GM19351 (cell line): Measurements from ENCODE around the gene LLGL1.
"Not testable (repeated sequence)": the region's sequence is repeated elsewhere in the genome, so short reads cannot be mapped to it uniquely, and the experiment has no call there.

ENCODE experiments used
- ATAC-seq: cut with Tn5 transposase; IDR thresholded peaks from one replicate; pipeline ENCODE4 v1.9.1; 2021; ENCODE audit warnings: mild to moderate bottlenecking, moderate library complexity; ENCODE audit not compliant: unreplicated experiment

The LLGL1 gene

DNA sequence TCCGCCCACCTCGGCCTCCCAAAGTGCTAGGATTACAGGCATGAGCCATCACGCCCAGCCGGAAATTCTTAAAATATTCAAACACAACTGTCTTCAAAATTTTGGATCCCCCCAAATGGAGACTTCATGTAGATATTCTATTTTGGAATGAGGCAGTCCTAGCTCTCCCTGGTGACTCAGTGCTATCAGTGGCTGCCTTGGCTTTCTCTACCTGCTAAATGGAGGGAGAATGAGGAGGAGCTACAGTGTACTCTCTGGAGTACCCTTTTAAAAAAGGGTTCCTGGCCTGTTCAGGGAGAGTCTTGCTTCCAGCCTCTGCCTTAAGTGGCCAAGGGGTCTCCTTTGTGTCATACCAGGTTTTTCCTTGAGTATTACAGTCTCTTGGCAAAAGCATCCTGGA lies 31.0 kb upstream of the LLGL1 start:
- no peak for ATAC-seq

DNA sequence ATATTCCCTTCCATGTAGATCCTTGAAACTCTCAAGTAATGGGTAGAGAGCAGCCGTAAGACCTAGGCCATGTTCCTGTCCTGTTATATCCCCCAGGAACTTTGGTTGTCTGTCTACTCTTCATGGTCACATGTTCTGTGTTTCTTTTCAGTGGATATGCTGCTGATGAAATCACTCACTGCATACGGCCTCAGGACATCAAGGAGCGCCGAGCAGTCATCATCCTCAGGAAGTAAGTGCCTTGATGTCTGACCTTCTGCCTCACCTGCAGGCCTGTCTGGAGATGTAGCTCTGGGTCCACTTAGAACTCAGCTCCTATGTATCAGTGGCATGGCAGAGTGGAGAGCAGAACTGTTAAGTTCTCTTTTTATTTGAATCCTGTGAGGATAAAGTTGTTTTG lies 30.6 kb upstream of the LLGL1 start:
- no peak for ATAC-seq

- no peak for ATAC-seq
These were observed 30.2 kb upstream of the LLGL1 start for GRCh38 chr17:18195246-18195645.

DNA sequence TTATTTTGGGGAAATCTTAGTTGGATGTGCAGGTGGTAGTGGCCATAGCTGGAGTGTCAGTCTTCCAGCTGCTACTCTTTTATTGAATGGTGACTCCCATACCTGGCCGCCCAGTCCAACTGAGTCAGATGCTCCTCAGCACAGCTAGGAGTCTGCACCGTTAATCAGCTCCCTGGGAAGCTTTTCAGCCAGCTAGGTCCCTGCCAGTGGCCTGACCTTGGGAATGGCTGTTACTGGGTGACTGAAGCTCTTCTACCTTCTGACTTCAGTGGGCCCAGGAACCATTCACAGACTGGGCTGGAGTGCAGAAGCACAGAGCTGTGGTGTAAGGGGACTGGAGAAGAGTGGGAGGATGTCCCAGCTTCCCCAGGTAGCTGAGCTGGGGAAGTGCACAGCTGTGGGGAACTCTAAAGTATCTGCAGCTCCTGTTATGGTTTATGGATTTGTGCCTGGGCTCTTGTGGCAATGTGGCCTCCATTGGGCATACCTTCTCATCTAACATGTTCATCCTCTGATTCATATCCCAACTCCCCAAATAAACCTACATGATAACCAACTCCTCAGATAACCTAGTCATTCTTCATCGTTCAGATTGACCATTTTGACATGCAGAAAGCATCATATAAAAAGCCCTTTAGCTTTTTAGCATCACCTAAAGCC lies 27.8 kb upstream of the LLGL1 start:
- no peak for ATAC-seq

DNA sequence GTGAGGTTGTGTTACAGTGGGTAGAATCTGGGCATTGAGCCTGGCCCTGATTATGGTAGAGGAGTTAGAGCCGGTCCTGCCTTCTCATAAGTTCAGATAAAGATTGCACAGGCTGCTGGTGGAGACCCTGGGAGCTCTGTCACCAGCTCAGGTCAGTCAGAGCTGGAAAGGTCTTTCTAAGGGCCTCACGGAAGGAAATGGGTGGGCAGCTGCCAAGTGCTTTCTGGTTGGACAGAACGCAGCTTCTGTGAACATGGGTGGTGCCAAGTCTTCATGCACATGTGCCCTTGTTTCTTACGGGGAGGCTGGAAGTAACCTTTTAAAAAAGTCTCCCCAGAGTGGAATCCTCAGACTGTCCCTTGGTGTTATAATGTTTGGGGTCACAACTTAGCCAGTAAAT lies 26.9 kb upstream of the LLGL1 start:
- no peak for ATAC-seq

DNA sequence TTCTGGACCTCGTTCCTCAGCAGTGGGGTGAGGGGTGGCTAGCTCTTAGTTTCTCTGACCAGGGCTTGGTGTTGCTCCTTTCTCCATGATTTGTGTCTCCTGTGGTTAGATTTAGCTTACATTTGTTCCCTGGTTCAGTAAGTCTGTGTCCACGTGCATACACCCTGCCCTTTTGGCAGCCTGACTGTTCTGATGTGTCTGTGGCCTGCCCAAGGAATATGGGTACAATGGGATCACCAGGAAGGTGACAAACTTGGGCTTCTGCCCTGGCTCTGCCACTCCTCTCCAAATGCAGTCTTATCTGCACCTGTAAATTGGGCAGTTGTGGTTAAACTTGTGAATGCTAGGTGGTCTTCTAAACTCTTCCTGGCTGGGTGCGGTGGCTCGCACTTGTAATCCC lies 24.3 kb upstream of the LLGL1 start:
- no peak for ATAC-seq

- no peak for ATAC-seq
These were observed 22.1 kb upstream of the LLGL1 start for GRCh38 chr17:18203308-18203707.

GRCh38 chr17:18205861-18206260 lies 19.6 kb upstream of the LLGL1 start:
- ATAC-seq: no peak

- no peak for ATAC-seq
These were observed 18.5 kb upstream of the LLGL1 start for GRCh38 chr17:18206962-18207361.

DNA sequence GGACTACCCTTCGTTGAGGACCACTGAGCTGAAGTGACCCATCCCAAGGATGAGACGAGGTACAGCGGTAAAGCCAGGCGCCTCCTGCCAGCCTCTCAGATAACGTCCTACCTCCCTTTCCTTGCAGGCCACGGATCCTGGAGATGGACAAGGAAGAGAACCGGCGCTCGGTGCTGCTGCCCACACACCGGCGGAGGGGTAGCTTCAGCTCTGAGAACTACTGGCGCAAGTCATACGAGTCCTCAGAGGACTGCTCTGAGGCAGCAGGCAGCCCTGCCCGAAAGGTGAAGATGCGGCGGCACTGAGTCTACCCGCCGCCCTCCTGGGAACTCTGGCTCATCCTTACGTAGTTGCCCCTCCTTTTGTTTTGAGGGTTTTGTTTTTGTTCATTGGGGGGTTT lies 17.3 kb upstream of the LLGL1 start:
- no peak for ATAC-seq

GRCh38 chr17:18213666-18214270 lies 11.7 kb upstream of the LLGL1 start:
- no peak for ATAC-seq

DNA sequence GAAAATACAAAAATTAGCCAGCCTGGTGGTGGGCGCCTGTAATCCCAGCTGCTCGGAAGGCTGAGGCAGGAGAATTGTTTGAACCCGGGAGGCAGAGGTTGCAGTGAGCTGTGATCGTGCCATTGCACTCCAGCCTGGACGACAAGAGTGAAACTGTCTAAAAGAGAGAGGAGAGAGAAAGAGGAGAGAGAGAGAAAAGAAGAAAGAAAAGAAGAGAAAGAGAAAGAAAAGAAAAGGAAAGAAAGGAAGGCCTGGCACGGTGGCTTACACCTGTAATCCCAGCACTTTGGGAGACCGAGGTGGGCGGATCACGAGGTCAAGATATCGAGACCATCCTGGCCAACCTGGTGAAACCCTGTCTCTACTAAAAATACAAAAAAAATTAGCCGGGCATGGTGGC lies 8.5 kb upstream of the LLGL1 start:
- ATAC-seq: not testable (repeated sequence)

- ATAC-seq: no peak
These were observed 7.9 kb upstream of the LLGL1 start for GRCh38 chr17:18217412-18218015.

GRCh38 chr17:18218756-18219415 lies 6.5 kb upstream of the LLGL1 start:
- ATAC-seq: no peak

- no peak for ATAC-seq
These were observed 1.4 kb upstream of the LLGL1 start for GRCh38 chr17:18224053-18224386.

DNA sequence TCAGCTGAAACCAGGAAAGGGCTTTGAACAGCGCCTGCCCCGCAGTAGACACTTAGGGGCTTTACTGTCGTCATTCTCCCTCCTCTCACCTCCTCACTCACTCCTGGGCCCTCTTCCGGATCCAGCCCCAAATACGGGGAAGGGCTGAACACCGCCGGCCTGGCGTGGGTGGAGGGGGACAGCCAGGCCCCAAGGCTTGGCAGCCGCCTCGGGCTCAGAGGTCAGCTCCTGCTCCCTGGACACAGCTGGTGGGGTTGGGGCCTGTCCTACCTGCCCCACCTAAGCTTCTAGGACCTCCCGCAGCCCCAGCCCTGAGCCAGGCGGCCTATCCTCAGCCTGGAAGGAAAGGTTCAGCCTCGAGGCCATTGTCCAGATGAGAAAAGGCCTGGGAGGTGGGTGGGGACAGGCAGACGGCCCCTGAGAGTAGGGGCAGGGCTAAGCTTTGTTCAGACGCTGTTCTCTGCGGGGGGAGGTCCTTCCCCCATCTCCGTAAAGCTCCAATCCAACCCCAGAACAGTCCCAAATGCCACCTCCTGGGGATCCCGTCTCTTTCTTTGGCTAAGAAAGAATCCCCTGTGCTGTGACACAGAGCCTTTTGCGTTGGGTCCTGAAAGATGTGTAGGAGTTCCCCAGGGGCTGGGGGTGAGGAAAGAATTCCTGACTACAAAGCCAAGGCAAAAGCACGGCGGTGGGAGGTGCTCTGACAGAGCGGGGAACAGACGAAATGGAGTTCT lies 881 bp upstream of the LLGL1 start:
- no peak for ATAC-seq

DNA sequence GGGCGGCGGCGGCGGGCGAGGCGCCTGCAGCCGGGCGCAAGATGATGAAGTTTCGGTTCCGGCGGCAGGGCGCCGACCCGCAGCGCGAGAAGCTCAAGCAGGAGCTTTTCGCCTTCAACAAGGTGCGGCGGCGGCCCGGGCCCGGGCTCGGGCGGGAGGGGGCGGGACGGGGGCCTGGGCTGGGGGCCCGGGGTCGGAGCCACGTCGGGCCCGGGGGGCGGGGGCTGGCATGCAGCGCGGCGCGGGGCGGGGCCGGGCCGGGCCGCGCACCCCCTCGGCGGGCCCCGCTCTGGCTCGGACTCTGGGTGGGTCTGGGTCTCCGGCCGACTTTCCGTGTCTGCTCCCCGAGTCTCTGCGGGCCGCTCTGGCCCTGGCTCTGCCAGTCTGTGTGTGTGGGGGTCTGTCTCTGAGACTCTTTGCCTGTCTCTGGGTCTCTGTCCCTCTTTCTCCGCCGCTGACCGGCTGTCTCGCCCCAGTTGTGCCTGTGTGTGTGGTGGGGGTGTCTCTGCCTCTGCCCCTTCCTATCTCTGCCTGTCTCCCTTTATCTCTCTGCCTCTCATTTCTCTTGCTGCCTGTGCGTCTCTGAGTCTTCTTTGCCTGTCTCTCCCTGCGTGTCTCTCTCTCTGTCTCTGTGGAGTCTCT lies 328 bp downstream of the LLGL1 start:
- ATAC-seq: peak; percentile 29

DNA sequence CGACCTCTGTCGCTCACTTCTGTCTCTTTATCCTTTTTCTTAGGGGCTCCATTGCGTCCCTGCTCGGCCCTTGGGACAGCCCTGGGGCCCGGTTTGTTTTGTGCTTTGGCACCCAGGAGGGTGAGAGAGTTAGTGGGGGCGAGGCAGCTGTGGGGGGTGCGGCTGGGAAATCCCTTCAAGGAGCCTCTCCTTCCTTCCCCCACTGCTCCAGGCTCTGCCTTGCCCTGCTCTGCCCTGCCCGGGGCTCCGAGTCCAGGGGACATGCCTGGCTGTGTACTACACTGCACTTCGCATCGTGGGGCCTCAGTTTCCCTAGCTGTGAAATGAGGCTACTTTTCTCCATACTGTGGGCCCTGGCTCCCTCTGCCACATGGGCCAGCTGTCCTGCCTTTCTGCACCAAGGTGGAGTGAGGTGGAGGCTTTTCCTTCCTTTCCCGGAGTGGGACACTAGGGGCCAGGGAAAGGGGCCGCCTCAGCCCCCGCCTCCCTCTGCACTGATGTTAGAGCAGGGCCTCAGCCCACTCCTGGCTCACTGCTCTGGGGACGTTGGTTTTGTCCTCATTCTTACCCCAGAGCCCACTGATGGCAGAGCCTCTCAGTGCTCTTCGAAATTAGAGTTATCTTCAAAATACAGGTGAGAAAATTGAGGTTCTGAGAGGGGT lies 980 bp downstream of the LLGL1 start:
- ATAC-seq: no peak

DNA sequence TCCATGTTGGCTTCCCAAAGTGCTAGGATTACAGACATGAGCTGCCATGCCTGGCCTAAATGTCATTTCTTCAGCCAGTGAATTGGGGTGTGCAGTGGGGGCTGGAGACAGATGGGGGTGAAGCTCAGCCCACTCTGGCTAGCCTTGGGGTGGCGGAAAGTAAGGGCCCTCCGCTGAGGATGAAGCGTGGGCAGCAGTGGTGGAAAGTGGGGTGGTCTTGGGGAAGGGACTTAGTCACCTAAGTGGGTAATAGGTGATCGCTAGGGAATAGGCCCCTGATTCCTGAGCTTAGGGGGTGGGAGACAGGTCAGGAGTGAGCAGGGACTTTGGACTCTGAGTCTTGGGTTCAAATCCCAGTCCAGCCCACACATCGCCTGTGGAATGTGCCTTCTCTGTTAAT lies 2.2 kb downstream of the LLGL1 start:
- ATAC-seq: no peak

DNA sequence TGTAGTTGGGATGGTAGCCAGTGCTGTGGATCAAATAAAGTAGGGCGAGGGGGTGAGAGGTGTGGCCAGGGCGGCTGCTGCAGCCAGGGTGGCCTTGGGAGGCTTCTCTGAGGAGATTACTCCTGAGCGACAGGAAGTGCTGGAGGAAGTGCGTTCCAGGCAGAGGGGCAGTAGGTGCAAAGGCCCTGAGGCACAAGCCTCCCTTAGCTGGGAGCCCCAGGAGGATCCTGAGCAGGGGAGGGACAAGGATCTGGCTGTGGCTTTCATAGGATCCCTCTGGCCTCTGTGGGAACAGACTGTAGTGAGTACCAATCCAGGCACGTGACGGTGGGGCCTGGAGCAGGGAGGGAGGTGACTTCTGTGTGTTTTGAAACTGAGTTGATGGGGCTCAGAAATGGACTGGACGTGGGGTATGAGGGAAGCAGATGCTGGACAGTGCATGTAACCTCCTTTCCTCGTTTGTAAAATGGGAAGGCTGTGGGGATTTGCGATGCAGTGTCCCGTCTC lies 2.8 kb downstream of the LLGL1 start:
- ATAC-seq: no peak
